HG02798 (cell line): Measurements from ENCODE around the gene C19orf33.

Source experiments
- ATAC-seq: cut with Tn5 transposase; IDR thresholded peaks from one replicate; pipeline ENCODE4 v1.9.1; 2021; ENCODE audit warnings: mild to moderate bottlenecking; ENCODE audit not compliant: unreplicated experiment, poor library complexity

The C19orf33 gene

GRCh38 chr19:38308006-38308766, 4.1 kb downstream of the C19orf33 start:
- no peak for ATAC-seq

- ATAC-seq = no peak
These were observed 5.0 kb downstream of the C19orf33 start for GRCh38 chr19:38308926-38309614.

DNA sequence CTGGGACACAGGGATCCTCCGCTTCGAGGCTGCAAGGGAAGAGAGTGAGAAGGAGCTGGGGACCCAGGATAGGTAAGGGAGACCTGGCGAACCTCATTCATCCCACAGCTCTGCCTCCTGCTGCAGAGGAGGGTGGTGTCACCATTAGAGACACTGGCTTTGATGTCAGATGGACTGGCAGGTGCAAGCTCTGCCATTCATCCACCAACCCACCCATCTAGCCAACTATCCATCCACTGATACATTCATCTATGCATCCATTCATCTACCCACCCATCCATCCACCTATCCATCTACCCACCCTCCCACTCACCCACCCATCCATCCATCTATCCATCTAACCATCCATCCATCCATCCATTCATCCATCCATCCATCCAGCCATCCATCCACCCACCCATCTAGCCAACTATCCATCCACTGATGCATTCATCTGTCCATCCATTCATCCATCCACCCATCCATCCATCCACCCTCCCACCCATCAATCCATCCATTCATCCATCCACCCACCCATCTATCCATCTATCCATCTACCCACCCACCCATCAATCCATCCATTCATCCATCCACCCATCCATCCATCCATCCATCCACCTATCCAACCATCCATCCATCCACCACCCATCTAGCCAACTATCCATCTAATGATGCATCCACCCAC, 5.7 kb downstream of the C19orf33 start:
- ATAC-seq = no peak

DNA sequence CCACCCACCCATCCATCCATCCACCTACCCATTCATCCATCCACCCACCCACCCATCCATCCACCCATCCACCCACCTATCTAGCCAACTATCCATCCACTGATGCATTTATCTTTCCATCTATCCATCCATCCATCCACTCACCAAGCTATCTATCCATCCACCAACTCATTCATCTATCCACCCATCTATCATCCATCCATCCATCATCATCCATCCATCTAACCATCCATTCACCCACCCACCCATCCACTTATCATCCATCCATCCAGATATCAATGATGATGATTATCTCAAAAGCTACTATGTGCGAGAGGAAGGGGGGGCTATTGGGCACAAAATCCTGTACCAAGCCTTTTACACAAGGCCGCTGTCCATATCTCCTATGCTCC, 6.2 kb downstream of the C19orf33 start:
- ATAC-seq = no peak

DNA sequence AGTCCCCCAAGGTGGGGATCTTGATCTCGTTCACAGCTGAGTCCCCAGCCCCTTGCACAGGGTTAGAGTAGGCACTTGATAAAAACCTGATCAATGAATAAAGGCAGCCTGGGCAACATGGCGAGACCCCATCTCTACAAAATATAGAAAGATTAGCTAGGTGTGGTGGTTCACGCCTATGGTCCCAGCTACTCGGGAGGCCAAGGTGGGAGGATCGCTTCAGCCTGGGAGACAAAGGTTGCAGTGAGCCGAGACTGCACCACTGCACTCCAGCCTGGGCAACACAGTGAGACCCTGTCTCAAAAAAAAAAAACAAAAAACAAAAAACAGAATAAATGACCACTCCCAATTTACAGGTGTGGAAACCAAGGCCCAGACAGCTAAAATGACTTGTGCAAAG, 6.9 kb downstream of the C19orf33 start:
- no peak for ATAC-seq

- ATAC-seq = peak; percentile 92
These were observed 11.8 kb downstream of the C19orf33 start, which contains the start of gene YIF1B for GRCh38 chr19:38315657-38316476. YIF1B (minus strand) TSS chr19:38315947; CDS start chr19:38315917, 30 bp downstream.

GRCh38 chr19:38316477-38317067, 12.5 kb downstream of the C19orf33 start:
- ATAC-seq = no peak

DNA sequence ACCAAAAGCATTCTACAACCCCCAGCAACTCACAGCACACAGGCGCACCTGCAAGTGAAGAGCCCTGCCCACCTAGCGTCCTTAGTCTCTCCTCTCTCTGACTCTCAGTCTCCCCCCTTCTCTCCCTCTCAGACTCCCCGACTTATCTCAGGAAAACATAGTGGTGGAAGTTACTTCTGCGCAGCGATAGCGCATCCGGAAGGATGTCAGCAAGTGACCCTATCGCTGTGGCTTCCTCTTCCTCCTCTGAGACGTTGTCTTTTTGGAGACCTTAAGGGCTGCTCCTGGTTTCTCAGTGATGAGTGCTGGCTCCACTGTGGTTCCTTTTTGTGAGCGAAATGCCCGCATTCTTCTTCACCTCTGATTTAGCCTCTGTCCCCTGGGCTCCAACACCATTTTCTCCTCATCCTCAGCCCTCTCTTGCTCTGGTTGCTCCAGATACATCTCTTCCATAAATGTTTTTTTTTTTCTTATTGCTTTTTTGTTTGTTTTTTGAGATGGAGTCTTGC, 13.1 kb downstream of the C19orf33 start:
- no peak for ATAC-seq

GRCh38 chr19:38318660-38319059, 14.6 kb downstream of the C19orf33 start:
- ATAC-seq = no peak

DNA sequence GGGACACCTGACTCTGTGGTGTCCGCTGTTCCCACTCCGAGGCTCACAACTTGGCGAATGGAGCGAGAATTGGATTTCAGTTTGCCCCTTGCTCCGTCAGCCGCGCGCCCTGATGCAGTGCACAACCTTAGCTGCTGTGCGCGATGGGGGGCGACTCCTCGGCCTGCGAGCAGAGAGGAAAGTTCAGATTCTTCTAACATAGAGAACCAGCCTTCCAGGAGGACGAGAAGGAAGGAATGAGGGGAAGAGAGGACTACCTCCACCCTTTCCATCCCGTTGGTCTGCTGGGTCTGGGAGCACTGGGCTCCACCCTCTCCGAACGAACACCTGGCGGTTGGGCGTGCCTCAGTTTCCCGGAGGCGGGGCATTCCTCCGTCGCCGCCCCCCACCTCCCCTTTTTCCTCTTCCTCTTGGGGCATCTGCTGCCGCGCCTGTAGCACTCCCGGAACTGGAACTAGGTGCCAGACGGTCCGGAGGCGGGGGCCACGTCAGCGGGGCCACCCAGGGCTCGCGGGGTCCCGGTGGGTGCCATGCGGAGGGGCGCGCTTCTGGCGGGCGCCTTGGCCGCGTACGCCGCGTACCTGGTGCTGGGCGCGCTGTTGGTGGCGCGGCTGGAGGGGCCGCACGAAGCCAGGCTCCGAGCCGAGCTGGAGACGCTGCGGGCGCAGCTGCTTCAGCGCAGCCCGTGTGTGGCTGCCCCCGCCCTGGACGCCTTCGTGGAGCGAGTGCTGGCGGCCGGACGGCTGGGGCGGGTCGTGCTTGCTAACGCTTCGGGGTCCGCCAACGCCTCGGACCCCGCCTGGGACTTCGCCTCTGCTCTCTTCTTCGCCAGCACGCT, 15.6 kb downstream of the C19orf33 start, which contains the start of gene KCNK6:
KCNK6 (plus strand) TSS at position 425 of the 838 bp plus-strand sequence; CDS start at position 531, 106 bp downstream.
- no peak for ATAC-seq

- no peak for ATAC-seq
These were observed 16.9 kb downstream of the C19orf33 start for GRCh38 chr19:38320969-38321339.

- ATAC-seq = no peak
These were observed 17.7 kb downstream of the C19orf33 start for GRCh38 chr19:38321646-38322196.

DNA sequence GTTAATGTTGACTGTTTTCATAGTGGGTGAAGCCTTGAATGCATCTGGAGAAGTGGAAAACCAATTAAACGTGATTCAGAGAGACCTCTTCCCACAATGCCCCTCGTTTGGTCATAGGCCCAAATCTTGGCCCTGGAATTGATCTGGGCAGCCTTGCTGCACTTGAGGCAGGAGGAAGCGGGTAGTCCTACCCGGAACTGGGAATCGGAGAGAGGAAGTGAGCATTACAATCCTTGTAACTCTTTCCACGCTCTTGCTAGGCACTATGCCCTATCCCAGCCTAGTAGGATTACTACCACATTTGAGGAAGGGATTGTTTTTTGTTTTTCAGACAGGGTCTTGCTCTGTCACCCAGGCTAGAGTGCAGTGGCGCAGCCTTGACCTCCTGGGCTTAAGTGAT, 19.2 kb downstream of the C19orf33 start:
- ATAC-seq = no peak

DNA sequence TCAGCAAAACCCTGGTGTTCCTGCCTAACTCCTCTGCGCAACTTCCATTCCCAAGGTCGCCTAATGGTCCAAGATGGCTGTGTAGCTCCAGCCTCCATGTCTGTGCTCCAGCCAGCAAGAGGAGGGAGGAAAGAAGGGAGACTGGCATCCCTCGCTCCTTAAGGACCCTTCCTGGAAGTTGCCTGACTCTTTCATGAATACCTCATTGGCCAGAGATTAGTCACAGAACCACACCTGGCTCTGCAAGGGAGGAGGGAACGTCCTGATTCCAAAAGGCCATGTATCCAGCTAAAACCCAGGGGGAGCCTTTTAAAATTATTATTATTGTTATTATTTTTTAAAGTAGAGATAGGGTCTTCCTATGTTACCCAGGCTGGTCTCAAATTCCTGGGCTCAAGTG, 20.4 kb downstream of the C19orf33 start:
- no peak for ATAC-seq

- ATAC-seq = no peak
These were observed 22.5 kb downstream of the C19orf33 start for GRCh38 chr19:38326591-38326990.

DNA sequence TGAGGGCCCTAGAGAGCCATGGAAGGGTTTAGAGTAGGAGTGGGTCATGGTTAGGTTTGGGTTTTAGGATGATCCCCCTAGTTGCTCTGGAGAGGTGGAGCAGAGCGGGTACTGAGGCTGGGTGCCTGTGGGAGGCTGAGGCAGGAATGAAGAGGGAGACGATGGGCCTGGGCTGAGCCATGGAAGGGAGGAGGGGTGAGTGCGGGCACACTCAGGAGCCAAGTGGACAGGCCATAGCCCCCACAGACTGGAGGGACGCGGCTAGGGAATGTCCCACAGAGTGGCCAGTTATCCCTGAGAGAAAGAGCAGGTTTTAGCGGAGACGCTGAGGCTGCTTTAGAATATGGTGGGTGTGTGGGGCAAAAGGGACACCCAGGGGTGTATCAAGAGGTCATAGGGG, 25.6 kb downstream of the C19orf33 start:
- ATAC-seq = no peak

DNA sequence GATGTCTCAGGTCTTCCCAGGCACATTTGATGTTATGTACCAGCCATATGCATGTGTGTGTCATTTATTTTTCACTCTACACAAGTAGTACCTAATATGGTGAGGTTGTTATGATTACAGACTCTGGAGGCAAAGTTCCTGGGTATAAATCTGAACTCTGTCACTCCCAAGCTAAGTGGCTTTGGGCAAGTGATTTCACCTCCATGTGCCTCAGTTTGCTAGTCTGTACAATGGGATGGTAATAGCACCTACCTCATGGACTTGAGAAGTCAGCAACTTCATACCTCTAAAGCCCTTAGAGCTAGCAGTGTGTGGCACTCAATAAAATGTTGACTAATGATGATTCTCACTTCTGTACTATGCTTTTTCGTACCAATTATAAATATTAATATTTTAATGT, 27.7 kb downstream of the C19orf33 start:
- no peak for ATAC-seq

- ATAC-seq = no peak
These were observed 29.2 kb downstream of the C19orf33 start for GRCh38 chr19:38333245-38333644.
